Loucy (cell line): ENCODE data around the gene MAP10.

Experiments
- H2AFZ ChIP-seq: fragments of 200-600 bp; sonication (generic); 2 replicates; pipeline ENCODE4 v1.6.0; 2016; ENCODE audit warnings: antibody characterized with exemption, mild to moderate bottlenecking, low read length, moderate library complexity
- H3F3A ChIP-seq: fragments of 200-600 bp; 2 replicates; pipeline ENCODE4 v1.6.0; 2016; ENCODE audit warnings: antibody characterized with exemption, low read depth, mild to moderate bottlenecking
- H3K27me3 ChIP-seq: fragments of 200-600 bp; sonication (generic); 2 replicates; pipeline ENCODE4 v1.6.1; 2014; ENCODE audit warnings: low read length, mild to moderate bottlenecking; ENCODE audit not compliant: insufficient read depth, poor library complexity, severe bottlenecking
- H3K36me3 ChIP-seq: fragments of 200-600 bp; sonication (generic); 2 replicates; pipeline ENCODE4 v1.6.1; 2016; ENCODE audit warnings: low read length; ENCODE audit not compliant: insufficient read depth
- H3K4me1 ChIP-seq: fragments of 200-600 bp; sonication (generic); 2 replicates; pipeline ENCODE4 v1.5.1; 2014; ENCODE audit warnings: low read length, mild to moderate bottlenecking; ENCODE audit not compliant: insufficient read depth, poor library complexity, severe bottlenecking
- H3K4me2 ChIP-seq: fragments of 200-600 bp; sonication (generic); 2 replicates; pipeline ENCODE4 v1.6.0; 2014; ENCODE audit warnings: antibody characterized with exemption, low read length, low read depth, mild to moderate bottlenecking; ENCODE audit not compliant: poor library complexity, severe bottlenecking
- H3K4me3 ChIP-seq: fragments of 200-600 bp; sonication (generic); 2 replicates; pipeline ENCODE4 v1.5.1; 2014; ENCODE audit warnings: low read length, mild to moderate bottlenecking, mixed read lengths; ENCODE audit not compliant: poor library complexity, severe bottlenecking
- H3K79me2 ChIP-seq: fragments of 200-600 bp; sonication (generic); 2 replicates; pipeline ENCODE4 v1.6.1; 2014; ENCODE audit warnings: low read length; ENCODE audit not compliant: insufficient read depth
- H3K9ac ChIP-seq: fragments of 200-600 bp; sonication (generic); 2 replicates; pipeline ENCODE4 v1.6.0; 2014; ENCODE audit warnings: mild to moderate bottlenecking, low read depth, low read length, moderate library complexity; ENCODE audit not compliant: poor library complexity, severe bottlenecking
- H3K9me2 ChIP-seq: fragments of 200-600 bp; sonication (generic); replicated peaks from 2 replicates; pipeline ENCODE4 v1.6.1; 2016; ENCODE audit warnings: low read depth, low read length, mixed read lengths
- H3K9me3 ChIP-seq: fragments of 200-600 bp; sonication (generic); 2 replicates; pipeline ENCODE4 v1.6.1; 2014; ENCODE audit warnings: mild to moderate bottlenecking, antibody characterized with exemption, low read length, low read depth; ENCODE audit not compliant: insufficient read depth
- H4K20me1 ChIP-seq: fragments of 200-600 bp; sonication (generic); 2 replicates; pipeline ENCODE4 v1.6.0; 2014; ENCODE audit warnings: antibody characterized with exemption, low read length, mild to moderate bottlenecking; ENCODE audit not compliant: insufficient read depth, poor library complexity, severe bottlenecking
- EZH2phosphoT487 ChIP-seq: fragments of 200-600 bp; IDR thresholded peaks from 2 replicates; pipeline ENCODE4 v1.6.1; 2018; ENCODE audit warnings: antibody characterized with exemption, mild to moderate bottlenecking, moderate library complexity, borderline replicate concordance
- TF ChIP-seq, protein P1 (sequence below): fragments of 200-600 bp; sonication (generic); conservative IDR thresholded peaks from 2 replicates; pipeline ENCODE4 v1.5.1; 2014; ENCODE audit warnings: mild to moderate bottlenecking, antibody characterized with exemption, low read length

Gene MAP10

DNA sequence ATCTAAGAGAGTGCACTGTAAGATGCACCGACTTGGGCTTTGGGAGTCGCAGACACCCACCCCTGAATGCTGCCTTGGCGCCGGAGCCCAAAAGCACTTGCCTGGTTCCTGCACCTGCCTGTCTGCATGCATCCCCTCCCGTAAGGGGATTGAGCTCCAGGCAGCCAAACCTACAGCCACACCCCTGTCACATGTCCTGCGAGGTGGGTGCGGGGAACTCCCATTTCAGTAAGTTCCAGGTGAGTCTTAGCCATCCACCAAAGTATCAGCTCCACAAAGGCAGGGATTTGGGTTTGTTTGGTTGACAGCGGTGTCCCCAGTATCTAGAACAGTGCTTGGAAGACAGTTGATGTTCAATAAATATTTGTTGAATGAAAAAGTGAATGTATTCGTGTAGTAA is 31.5 kb upstream of the MAP10 start:
- H3K9ac ChIP-seq = no peak overlapping the region
- H3K36me3 ChIP-seq = no peaks in the 10 kb centered on the region
- H3K79me2 ChIP-seq = no peaks in the 10 kb centered on the region
- H3F3A ChIP-seq = no peaks in the 10 kb centered on the region
- no peak for TF ChIP-seq EZH2phosphoT487
- TF ChIP-seq, protein P1, sequence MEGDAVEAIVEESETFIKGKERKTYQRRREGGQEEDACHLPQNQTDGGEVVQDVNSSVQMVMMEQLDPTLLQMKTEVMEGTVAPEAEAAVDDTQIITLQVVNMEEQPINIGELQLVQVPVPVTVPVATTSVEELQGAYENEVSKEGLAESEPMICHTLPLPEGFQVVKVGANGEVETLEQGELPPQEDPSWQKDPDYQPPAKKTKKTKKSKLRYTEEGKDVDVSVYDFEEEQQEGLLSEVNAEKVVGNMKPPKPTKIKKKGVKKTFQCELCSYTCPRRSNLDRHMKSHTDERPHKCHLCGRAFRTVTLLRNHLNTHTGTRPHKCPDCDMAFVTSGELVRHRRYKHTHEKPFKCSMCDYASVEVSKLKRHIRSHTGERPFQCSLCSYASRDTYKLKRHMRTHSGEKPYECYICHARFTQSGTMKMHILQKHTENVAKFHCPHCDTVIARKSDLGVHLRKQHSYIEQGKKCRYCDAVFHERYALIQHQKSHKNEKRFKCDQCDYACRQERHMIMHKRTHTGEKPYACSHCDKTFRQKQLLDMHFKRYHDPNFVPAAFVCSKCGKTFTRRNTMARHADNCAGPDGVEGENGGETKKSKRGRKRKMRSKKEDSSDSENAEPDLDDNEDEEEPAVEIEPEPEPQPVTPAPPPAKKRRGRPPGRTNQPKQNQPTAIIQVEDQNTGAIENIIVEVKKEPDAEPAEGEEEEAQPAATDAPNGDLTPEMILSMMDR = no peak
- peaks cover 15% of the 10 kb centered on the region for H3K4me1 ChIP-seq
- no peaks in the 10 kb centered on the region for H3K9me3 ChIP-seq
- no peak overlapping the region for H2AFZ ChIP-seq
- H4K20me1 ChIP-seq = no peaks in the 10 kb centered on the region
- H3K4me2 ChIP-seq = no peak overlapping the region
- H3K27me3 ChIP-seq = no peaks in the 10 kb centered on the region
- H3K4me3 ChIP-seq = no peak overlapping the region
- H3K9me2 ChIP-seq = no peaks in the 10 kb centered on the region

DNA sequence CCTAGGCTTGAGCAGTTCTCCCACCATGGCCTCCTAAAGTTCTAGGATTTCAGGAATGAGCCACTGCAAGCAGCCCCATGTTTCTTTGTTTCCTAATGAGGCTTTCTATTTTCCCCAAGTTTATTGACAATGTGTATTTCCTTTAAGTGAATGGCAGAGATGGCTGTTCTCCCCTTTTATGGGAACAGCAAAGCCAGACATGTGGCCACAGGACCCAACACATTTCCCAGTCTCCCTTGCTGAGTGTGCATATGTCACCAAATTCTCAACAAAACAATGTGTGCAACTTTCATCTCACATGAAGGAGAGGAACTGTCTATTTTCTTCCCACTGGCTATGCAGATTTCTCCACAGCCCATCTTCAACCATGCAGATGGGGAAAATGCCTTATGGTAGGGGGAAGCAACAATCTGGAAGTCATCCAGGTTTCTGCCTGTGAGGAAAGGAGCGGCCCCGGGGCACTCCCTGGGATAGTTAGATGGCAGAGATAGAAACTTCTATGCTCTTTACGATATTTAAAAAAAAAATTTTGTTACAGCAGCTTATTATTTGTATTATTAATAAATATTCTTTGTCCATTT is 28.6 kb upstream of the MAP10 start:
- H3K27me3 ChIP-seq = no peaks in the 10 kb centered on the region
- H3K4me1 ChIP-seq = peaks cover 8% of the 10 kb centered on the region
- H4K20me1 ChIP-seq = no peaks in the 10 kb centered on the region
- H3F3A ChIP-seq = no peaks in the 10 kb centered on the region
- no peak overlapping the region for H3K4me2 ChIP-seq
- no peaks in the 10 kb centered on the region for H3K79me2 ChIP-seq
- H3K36me3 ChIP-seq = no peaks in the 10 kb centered on the region
- H3K9me3 ChIP-seq = no peaks in the 10 kb centered on the region
- no peaks in the 10 kb centered on the region for H3K9me2 ChIP-seq
- no peak overlapping the region for H2AFZ ChIP-seq
- H3K9ac ChIP-seq = no peak overlapping the region
- TF ChIP-seq, protein P1 = no peak
- no peak overlapping the region for H3K4me3 ChIP-seq

DNA sequence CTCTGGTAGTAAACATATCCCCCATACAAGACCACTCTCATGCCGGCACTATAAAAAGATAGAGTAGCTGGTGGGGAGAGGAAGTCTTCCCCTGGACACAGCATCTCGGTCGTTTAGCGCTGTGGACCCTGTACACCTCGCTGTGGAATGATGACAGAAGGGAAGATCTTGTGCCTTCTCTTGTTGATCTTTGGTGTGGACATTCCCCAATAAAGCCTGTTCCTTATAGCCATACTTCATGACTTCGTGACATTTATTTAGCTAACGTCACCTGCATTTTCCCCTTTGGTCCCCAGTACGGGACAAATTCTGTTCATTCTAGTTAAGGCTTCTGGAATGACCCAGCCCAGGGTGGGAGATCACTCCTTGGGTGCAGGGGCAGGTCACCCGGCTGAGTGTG is 24.9 kb upstream of the MAP10 start:
- Histone ChIP-seq H3K4me1 (peaks cover 19% of the 10 kb centered on the region), H4K20me1 (no peaks in the 10 kb centered on the region), H3K4me3 (no peak overlapping the region), H2AFZ (no peak overlapping the region), H3K79me2 (no peaks in the 10 kb centered on the region), H3K9ac (no peak overlapping the region), H3K27me3 (no peaks in the 10 kb centered on the region), H3K9me2 (no peaks in the 10 kb centered on the region), H3F3A (no peaks in the 10 kb centered on the region), H3K36me3 (no peaks in the 10 kb centered on the region), H3K9me3 (no peaks in the 10 kb centered on the region), H3K4me2 (no peak overlapping the region)
- no peak for TF ChIP-seq EZH2phosphoT487
- TF ChIP-seq, protein P1 = no peak
